Activated CD4-positive, alpha-beta T cell treated with anti-CD3 and anti-CD28 coated beads, Interleukin-2, amount 50 U/mL, for 16 hours (primary cell): ENCODE data around the gene ZC2HC1B.
A peak's percentile ranks its signal among the peaks of the same experiment; 100 is the strongest.
"Not testable (repeated sequence)": the region's sequence is repeated elsewhere in the genome, so short reads cannot be mapped to it uniquely, and the experiment has no call there.

Experiments
- DNase-seq: peaks from one replicate; pipeline ENCODE4 v3.0.0-alpha.2; 2020

The ZC2HC1B gene

GRCh38 chr6:143871202-143871730, 7.0 kb downstream of the ZC2HC1B start:
- not testable (repeated sequence) for DNase-seq

- DNase-seq, result peak; percentile 66
Measured at GRCh38 chr6:143872201-143872600, 7.9 kb downstream of the ZC2HC1B start.

GRCh38 chr6:143873600-143873999, 9.3 kb downstream of the ZC2HC1B start:
- not testable (repeated sequence) for DNase-seq

- DNase-seq, result not testable (repeated sequence)
Measured at GRCh38 chr6:143874503-143874902, 10.2 kb downstream of the ZC2HC1B start.

GRCh38 chr6:143877584-143878271, 13.5 kb downstream of the ZC2HC1B start:
- DNase-seq, result peak; percentile 52

DNA sequence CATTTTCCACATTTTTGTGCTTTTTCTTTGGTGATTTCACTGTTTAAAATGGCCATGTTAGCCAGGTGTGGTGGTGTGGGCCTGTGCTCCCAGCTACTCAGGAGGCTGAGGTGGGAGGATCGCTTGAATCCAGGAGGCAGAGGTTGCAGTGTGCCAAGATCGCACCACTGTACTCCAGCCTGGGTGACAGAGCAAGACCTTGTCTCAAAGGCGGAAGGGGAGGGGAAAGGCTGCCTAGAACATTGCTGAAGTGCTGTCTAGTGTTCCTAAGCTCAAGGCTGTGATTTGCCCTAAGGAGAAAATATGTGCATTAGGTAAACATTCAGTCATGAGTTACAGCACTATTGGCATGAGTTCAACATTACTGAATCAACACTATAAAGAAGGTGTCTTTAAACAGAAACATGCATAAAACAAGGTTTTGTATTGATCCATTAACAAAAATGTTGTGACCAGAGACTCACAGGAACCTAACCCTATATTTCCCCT, 14.0 kb downstream of the ZC2HC1B start:
- no peak for DNase-seq

DNA sequence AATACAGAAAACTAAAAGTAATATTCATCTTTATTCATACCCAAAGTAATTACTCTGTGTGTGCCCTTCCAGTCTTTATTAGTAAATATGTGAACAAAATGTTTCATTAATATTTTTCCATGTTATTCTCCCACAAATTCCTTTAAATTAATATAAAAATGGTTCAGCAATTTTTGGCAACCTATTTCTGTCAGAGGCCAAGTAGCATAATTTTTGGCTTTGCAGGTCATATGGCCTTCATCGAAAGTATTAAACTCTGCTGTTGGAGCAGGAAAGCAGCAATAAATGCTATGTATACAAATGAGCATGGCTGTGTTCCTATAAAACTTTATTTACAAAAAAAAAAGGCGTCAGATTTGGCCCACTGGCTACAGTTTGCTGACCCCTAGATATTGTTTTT, 16.1 kb downstream of the ZC2HC1B start:
- DNase-seq, result no peak

GRCh38 chr6:143882401-143882930, 18.2 kb downstream of the ZC2HC1B start:
- DNase-seq, result no peak

- no peak for DNase-seq
Measured at GRCh38 chr6:143884216-143884900, 20.1 kb downstream of the ZC2HC1B start.

DNA sequence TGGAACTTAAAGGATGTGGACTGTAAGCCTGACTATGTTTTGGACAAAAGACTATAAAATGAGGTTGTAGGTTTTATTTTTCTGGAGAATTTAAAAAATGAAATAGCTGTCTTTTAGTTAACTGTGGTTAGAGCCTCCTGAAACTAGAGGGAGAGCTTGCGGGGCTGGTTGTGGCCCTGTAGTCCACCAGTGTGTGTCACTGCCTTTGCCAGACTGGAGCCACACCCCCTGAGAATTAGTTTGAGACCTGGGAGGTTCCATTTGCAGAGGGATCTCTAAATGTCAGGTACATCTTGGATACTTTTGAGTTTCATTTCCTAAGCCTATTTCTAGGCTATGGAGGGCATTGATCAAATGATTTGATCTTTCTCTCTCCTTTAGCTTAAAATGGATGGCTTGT, 20.8 kb downstream of the ZC2HC1B start:
- no peak for DNase-seq

- no peak for DNase-seq
Measured at GRCh38 chr6:143894655-143895054, 30.4 kb downstream of the ZC2HC1B start.

DNA sequence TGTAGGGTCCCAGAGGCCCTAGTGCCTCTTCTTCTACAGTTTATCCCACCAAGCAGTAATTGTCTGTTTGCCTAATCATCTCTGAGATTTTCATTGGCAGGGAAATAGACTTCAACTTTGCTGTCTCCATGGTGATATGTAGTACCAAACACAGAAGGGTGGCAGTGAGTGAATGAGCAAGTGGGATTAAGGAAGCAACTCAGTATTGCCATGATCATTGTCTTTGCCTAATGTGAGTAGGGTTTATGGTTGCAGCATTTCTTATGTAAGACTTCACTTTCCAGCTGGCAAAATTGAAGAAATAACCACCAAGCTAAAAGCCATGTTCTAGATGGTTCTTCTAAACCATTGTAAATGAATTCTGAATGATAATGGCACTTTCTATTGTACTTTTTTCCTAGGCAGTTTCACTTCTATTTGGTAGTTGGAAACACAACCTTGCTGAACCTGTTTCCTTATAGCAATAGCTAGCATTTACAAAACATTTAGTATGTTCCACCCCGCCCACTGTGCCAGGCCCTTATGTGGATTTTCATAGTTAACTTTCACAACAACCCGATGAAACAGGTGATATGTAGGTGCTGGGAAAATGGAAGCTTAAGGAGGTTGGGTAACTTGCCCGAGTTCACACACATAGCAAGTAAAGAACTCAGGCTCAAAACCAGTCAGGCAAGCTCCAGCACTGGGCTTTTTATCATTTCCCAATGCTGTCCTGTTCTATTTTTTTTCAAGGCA, 32.0 kb downstream of the ZC2HC1B start:
- DNase-seq, result no peak

GRCh38 chr6:143900358-143900757, 36.1 kb downstream of the ZC2HC1B start:
- DNase-seq, result no peak

- DNase-seq, result peak; percentile 67
Measured at GRCh38 chr6:143901885-143902750, 37.8 kb downstream of the ZC2HC1B start.

GRCh38 chr6:143902827-143903226, 38.6 kb downstream of the ZC2HC1B start:
- no peak for DNase-seq

DNA sequence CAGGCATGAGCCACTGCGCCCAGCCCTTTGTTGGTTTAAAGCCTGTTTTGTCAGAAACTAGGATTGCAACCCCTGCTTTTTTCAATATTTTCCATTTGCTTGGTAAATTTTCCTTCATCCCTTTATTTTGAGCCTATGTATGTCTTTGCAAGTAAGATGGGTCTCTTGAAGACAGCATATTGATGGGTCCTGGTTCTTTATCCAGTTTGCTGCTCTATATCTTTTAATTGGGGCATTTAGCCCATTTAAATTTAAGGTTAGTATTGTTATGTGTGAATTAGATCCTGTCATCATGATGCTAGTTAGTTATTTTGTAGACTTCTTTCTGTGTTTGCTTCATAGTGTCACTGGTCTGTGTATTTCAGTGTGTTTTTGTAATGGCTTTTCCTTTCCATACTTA, 46.8 kb downstream of the ZC2HC1B start:
- DNase-seq, result no peak

- no peak for DNase-seq
Measured at GRCh38 chr6:143912671-143913070, 48.4 kb downstream of the ZC2HC1B start.

DNA sequence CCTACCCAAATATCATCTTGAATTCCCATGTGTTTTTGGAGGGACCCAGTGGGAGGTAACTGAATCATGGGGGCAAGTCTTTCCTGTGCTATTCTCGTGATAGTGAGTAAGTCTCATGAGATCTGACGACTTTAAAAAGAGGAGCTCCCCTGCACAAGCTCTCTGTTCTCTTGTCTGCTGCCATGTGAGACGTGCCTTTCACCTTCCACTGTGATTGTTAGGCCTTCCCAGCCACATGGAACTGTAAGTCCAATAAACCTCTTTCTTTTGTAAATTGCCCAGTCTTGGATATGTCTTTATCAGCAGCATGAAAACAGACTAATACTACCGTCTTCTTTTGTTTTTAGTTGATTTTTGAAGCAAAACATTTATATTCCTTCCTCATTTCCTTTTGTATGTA, 52.8 kb downstream of the ZC2HC1B start:
- DNase-seq, result not testable (repeated sequence)

- DNase-seq, result no peak
Measured at GRCh38 chr6:143928853-143929252, 64.6 kb downstream of the ZC2HC1B start.

GRCh38 chr6:143929975-143930374, 65.7 kb downstream of the ZC2HC1B start:
- no peak for DNase-seq

- no peak for DNase-seq
Measured at GRCh38 chr6:143934331-143934730, 70.1 kb downstream of the ZC2HC1B start.

- DNase-seq, result no peak
Measured at GRCh38 chr6:143934867-143935266, 70.6 kb downstream of the ZC2HC1B start.
